A673 (cell line): ENCODE measurements around the gene ZNF511.

Experiments used
- EZH2 ChIP-seq: fragments of 200-600 bp; sonication (generic); IDR thresholded peaks from 2 replicates; pipeline ENCODE4 v1.6.1; 2017; ENCODE audit warnings: borderline replicate concordance, low read depth, mild to moderate bottlenecking, mixed read lengths, antibody characterized with exemption, low read length; ENCODE audit not compliant: poor library complexity, severe bottlenecking
- TF ChIP-seq, protein P1 (sequence below): fragments of 300-800, 200-600 bp; sonication (generic); conservative IDR thresholded peaks from 2 replicates; pipeline ENCODE4 v1.5.1; 2017; ENCODE audit warnings: low read depth, mild to moderate bottlenecking, antibody characterized with exemption, low read length, moderate library complexity, mixed read lengths

DNA sequence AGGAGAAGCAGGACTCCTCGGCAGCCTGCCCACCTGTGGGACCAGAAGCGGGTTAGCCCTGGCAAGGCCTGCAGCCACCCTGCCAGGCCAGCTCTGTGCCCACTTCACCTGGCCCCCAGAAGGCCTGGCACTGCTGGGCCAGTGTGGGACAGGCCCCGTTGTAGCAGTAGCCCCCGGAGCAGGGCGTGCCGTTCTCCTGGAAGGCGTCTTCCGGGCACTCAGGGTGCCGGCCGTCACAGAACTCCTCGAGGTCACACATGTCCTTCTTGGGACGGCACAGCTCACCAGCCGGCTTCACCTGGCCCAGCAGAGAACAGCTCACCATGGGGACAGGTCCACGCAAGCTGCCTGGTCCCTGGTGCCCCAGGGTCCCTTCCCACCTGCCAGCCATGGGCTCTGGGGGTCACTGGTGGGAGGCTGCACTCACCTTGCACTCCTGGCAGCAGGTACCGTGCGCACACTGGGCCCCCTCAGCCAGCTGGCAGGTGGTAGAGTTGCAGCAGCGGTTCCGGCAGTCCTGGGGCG is 37.9 kb upstream of the ZNF511 start:
- TF ChIP-seq EZH2: no peak
- TF ChIP-seq, protein P1, sequence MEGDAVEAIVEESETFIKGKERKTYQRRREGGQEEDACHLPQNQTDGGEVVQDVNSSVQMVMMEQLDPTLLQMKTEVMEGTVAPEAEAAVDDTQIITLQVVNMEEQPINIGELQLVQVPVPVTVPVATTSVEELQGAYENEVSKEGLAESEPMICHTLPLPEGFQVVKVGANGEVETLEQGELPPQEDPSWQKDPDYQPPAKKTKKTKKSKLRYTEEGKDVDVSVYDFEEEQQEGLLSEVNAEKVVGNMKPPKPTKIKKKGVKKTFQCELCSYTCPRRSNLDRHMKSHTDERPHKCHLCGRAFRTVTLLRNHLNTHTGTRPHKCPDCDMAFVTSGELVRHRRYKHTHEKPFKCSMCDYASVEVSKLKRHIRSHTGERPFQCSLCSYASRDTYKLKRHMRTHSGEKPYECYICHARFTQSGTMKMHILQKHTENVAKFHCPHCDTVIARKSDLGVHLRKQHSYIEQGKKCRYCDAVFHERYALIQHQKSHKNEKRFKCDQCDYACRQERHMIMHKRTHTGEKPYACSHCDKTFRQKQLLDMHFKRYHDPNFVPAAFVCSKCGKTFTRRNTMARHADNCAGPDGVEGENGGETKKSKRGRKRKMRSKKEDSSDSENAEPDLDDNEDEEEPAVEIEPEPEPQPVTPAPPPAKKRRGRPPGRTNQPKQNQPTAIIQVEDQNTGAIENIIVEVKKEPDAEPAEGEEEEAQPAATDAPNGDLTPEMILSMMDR: no peak
